ENCODE data around the gene IDH3G.

The IDH3G gene

GRCh38 chrX:153799326-153799725 is 5.2 kb upstream of the IDH3G start:
- TF ChIP-seq CTCF (IDR thresholded peaks at IDR 0.05; ENCODE audit: insufficient read depth, low read depth, low read length, missing control alignments) = no peak
- DNase-seq (ENCODE audit: low read depth) = no peak
- no peak overlapping the region for H3K4me3 ChIP-seq (ENCODE audit: low read length)

- no peak overlapping the region for H3K4me3 ChIP-seq (ENCODE audit: low read length)
- DNase-seq (ENCODE audit: low read depth) = no peak
- TF ChIP-seq CTCF (IDR thresholded peaks at IDR 0.05; ENCODE audit: insufficient read depth, low read depth, low read length, missing control alignments) = no peak
Observed at GRCh38 chrX:153797415-153798015, 3.3 kb upstream of the IDH3G start.

GRCh38 chrX:153794897-153795816 is 982 bp upstream of the IDH3G start:
- TF ChIP-seq CTCF (IDR thresholded peaks at IDR 0.05; ENCODE audit: insufficient read depth, low read depth, low read length, missing control alignments) = no peak
- DNase-seq (ENCODE audit: low read depth) = peak; percentile 11
- H3K4me3 ChIP-seq (ENCODE audit: low read length) = peak overlapping the region; percentile 70

- TF ChIP-seq CTCF (IDR thresholded peaks at IDR 0.05; ENCODE audit: insufficient read depth, low read depth, low read length, missing control alignments) = no peak
- H3K4me3 ChIP-seq (ENCODE audit: low read length) = peak overlapping the region; percentile 75
- no peak for DNase-seq (ENCODE audit: low read depth)
Observed at GRCh38 chrX:153793291-153793690, 884 bp downstream of the IDH3G start.

GRCh38 chrX:153792368-153792767 is 1.8 kb downstream of the IDH3G start:
- DNase-seq (ENCODE audit: low read depth) = no peak
- no peak overlapping the region for H3K4me3 ChIP-seq (ENCODE audit: low read length)
- no peak for TF ChIP-seq CTCF (IDR thresholded peaks at IDR 0.05; ENCODE audit: insufficient read depth, low read depth, low read length, missing control alignments)

- H3K4me3 ChIP-seq (ENCODE audit: low read length) = no peak overlapping the region
- DNase-seq (ENCODE audit: low read depth) = no peak
- no peak for TF ChIP-seq CTCF (IDR thresholded peaks at IDR 0.05; ENCODE audit: insufficient read depth, low read depth, low read length, missing control alignments)
Observed at GRCh38 chrX:153791104-153791852, 2.9 kb downstream of the IDH3G start.
